CD4-positive, alpha-beta T cell (primary cell): ENCODE measurements around the gene GCN1. TPM values are rescaled to one million over a fixed set of nuclear protein-coding genes. Genes with fewer than 3 reads are reported as not detected.
A peak's percentile ranks its signal among the peaks of the same experiment; 100 is the strongest.

ENCODE experiments used
- ATAC-seq: fragments of 200-7000 bp; cut with Tn5 transposase; one replicate; pipeline ENCODE4 v1.10.0; 2022; ENCODE audit warnings: mild to moderate bottlenecking; ENCODE audit not compliant: poor library complexity
- CTCF ChIA-PET: fragments of 350-600 bp; sonication (Branson Sonifier 250); formaldehyde crosslinking; loops from one replicate; lab custom pipeline; 2021; ENCODE audit warnings: antibody characterized with exemption, inconsistent platforms; lab: Charles Lee
- POLR2A ChIA-PET: fragments of 350-600 bp; sonication (Branson Sonifier 250); formaldehyde crosslinking; loops from one replicate; lab custom pipeline; 2021; ENCODE audit warnings: antibody characterized with exemption, inconsistent platforms; lab: Charles Lee
- DNase-seq, 14 experiments: peaks; one replicate each; pipeline ENCODE4 v3.0.0-alpha.2; 2013 to 2020; ENCODE audit warnings: mixed read lengths in 2 of 14
- H3K27ac ChIP-seq, 2 donors: one replicate each; pipeline versions ENCODE4 v1.5.1 to v1.7.0; 2013; ENCODE audit warnings: low read length in 2 of 2, low read depth in 1 of 2, mild to moderate bottlenecking in 1 of 2
- H3K27me3 ChIP-seq, 2 experiments: 1 replicate in 1 of 2; 2 replicates in 1 of 2; pipeline versions ENCODE4 v1.6.1 to v1.7.0; 2013; ENCODE audit warnings: low read length in 2 of 2, control low read depth in 1 of 2, mild to moderate bottlenecking in 1 of 2, moderate library complexity in 1 of 2; ENCODE audit not compliant: insufficient read depth in 2 of 2, control insufficient read depth in 1 of 2
- H3K36me3 ChIP-seq: one replicate; pipeline ENCODE4 v1.6.1; 2013; ENCODE audit warnings: low read length, control low read depth; ENCODE audit not compliant: insufficient read depth
- H3K4me1 ChIP-seq: one replicate; pipeline ENCODE4 v1.6.1; 2013; ENCODE audit warnings: low read length, control low read depth; ENCODE audit not compliant: insufficient read depth
- H3K4me3 ChIP-seq: one replicate; pipeline ENCODE4 v1.5.1; 2013; ENCODE audit warnings: mild to moderate bottlenecking, low read length, moderate library complexity
- H3K9me3 ChIP-seq, 2 experiments: 1 replicate in 1 of 2; 2 replicates in 1 of 2; pipeline versions ENCODE4 v1.6.1 to v1.7.0; 2013; ENCODE audit warnings: low read length in 2 of 2, mild to moderate bottlenecking in 2 of 2, control low read depth in 1 of 2, moderate library complexity in 1 of 2; ENCODE audit not compliant: control insufficient read depth in 1 of 2, insufficient read depth in 1 of 2
- H3K27ac Mint-ChIP-seq: one replicate; pipeline ENCODE4 v1.8.0; 2020; ENCODE audit warnings: mixed read lengths
- H3K27me3 Mint-ChIP-seq: one replicate; pipeline ENCODE4 v1.8.0; 2021; ENCODE audit warnings: mixed read lengths
- H3K36me3 Mint-ChIP-seq: one replicate; pipeline ENCODE4 v1.8.0; 2021; ENCODE audit warnings: low read depth, mixed read lengths
- H3K4me1 Mint-ChIP-seq: one replicate; pipeline ENCODE4 v1.8.0; 2021; ENCODE audit warnings: low read depth, mixed read lengths
- H3K4me3 Mint-ChIP-seq: one replicate; pipeline ENCODE4 v1.8.0; 2020; ENCODE audit warnings: mild to moderate bottlenecking, mixed read lengths
- H3K9me3 Mint-ChIP-seq: one replicate; pipeline ENCODE4 v1.8.0; 2020; ENCODE audit warnings: mixed read lengths
- intact Hi-C, 2 experiments: fragments of 100-400 bp; cut with DNase I in 1 of 2; cut with micrococcal nuclease in 1 of 2; formaldehyde crosslinking; loops; one replicate each; pipeline versions ENCODE4 v1.15.1 to v1.9.0; 2023 to 2025; cut with DNase I, micrococcal nuclease
- total RNA-seq, 174 experiments: library from RNA in 2 of 174; stranded (reverse) in 2 of 174; gene quantifications; one replicate each; pipeline ENCODE4 v1.2.3 and lab custom pipeline; 2021 to 2026
- TF ChIP-seq, protein P1 (sequence below): fragments of 200-600 bp; IDR thresholded peaks from one replicate; pipeline ENCODE4 v1.8.0; 2022; ENCODE audit warnings: antibody characterized with exemption, mild to moderate bottlenecking

GCN1 gene
- total RNA-seq, 2 experiments from 2014 or later = 121 to 128 TPM

DNA sequence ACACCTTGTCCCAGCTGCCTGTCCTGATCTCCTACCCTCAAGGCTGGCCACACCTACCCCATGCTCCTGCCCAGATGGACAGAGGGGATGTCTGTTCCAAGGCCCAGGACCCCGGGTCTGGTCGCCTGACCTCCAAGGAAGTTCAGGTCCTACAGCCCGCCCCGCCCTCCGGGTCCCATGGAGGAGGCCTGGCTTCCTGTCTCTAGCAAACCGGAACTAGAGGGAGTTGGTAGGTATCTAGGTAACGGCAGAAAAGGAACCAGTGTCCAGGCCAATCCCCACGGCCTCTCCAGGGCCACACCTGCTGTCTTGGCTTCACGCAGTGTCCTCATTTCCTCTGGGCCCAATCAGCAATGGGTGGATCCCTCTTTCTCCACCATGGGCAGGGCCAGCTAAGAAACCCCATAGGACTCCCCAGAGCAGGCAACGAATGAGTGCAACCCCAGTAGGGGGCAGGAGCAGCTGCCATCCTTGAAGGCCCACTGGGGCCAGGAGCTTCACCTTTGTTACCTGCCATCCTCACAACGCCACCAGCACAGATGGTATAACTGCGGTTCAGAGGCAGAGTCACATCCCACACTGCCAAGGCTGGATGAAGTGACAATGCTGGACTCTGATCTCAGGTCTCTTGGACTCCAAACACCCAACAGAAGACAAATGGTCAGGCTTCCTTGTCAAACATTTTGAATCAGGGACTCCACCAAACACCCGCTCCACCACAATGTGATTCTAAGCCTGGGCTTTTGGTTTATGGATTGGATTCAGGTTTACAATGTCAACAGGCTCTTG lies 31.5 kb upstream of the GCN1 start:
- intact Hi-C loops = no loop called here
- Mint-ChIP-seq H3K36me3 (peaks cover 59% of the 10 kb centered on the region), H3K27me3 (no peaks in the 10 kb centered on the region), H3K9me3 (no peaks in the 10 kb centered on the region), H3K27ac (peak overlapping the region; percentile 79), H3K4me1 (peaks cover 66% of the 10 kb centered on the region), H3K4me3 (peak overlapping the region; percentile 45)
- DNase-seq (peak in 3 of 14 experiments; percentile 35 to 48 (median 42)), ATAC-seq (no peak)
- no peak overlapping the region for H3K27ac ChIP-seq
- ChIA-PET POLR2A (interaction anchor here (7.8 to 9.5 kb wide), 4 partner anchors 25 to 65 kb away, joined by 76 to 192 read pairs (median 156); partner anchors contain the start of genes PXN, RNU4-1, RNU4-2 and RPLP0), CTCF (interaction anchor here (1.4 to 9.6 kb wide), 3 partner anchors 9 to 39 kb away, joined by 4 to 234 read pairs (median 34); partner anchors contain the start of genes PXN and RPLP0)
- no peaks in the 10 kb centered on the region for H3K9me3 ChIP-seq
- H3K27me3 ChIP-seq = no peaks in the 10 kb centered on the region
- H3K4me3 ChIP-seq = no peak overlapping the region
- peaks cover 71% of the 10 kb centered on the region for H3K4me1 ChIP-seq
- TF ChIP-seq, protein P1, sequence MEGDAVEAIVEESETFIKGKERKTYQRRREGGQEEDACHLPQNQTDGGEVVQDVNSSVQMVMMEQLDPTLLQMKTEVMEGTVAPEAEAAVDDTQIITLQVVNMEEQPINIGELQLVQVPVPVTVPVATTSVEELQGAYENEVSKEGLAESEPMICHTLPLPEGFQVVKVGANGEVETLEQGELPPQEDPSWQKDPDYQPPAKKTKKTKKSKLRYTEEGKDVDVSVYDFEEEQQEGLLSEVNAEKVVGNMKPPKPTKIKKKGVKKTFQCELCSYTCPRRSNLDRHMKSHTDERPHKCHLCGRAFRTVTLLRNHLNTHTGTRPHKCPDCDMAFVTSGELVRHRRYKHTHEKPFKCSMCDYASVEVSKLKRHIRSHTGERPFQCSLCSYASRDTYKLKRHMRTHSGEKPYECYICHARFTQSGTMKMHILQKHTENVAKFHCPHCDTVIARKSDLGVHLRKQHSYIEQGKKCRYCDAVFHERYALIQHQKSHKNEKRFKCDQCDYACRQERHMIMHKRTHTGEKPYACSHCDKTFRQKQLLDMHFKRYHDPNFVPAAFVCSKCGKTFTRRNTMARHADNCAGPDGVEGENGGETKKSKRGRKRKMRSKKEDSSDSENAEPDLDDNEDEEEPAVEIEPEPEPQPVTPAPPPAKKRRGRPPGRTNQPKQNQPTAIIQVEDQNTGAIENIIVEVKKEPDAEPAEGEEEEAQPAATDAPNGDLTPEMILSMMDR = no peak
- peaks cover 68% of the 10 kb centered on the region for H3K36me3 ChIP-seq

DNA sequence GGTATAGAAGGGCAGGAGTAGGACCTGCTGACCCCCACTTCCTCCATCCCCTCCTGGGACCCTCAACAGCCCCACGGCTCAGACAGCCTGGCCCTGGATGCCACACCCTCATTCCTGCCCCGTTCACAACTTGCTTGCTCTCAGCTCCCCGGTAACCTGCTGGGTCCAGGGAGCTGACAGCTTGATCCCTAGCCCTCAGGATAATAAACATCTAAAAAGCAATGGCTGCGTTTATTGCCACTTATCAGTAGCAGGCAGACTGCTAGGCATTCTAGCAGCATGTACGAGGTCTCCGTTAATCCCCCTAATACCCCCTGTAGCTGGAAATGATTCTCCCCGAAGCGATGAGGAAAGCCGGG lies 30.7 kb upstream of the GCN1 start:
- Mint-ChIP-seq H3K36me3 (peaks cover 66% of the 10 kb centered on the region), H3K27ac (peak overlapping the region; percentile 79), H3K4me1 (peaks cover 57% of the 10 kb centered on the region), H3K27me3 (no peaks in the 10 kb centered on the region), H3K4me3 (peak overlapping the region; percentile 15), H3K9me3 (no peaks in the 10 kb centered on the region)
- no peak overlapping the region for H3K4me3 ChIP-seq
- DNase-seq = no peak
- CTCF ChIA-PET = interaction anchor here (4.5 to 9.6 kb wide), 2 partner anchors 23 to 40 kb away, joined by 34 to 234 read pairs; partner anchors contain the start of genes PXN and RPLP0
- H3K9me3 ChIP-seq = no peaks in the 10 kb centered on the region
- TF ChIP-seq, protein P1 = no peak
- H3K27ac ChIP-seq = no peak overlapping the region
- H3K36me3 ChIP-seq = peaks cover 76% of the 10 kb centered on the region
- intact Hi-C loops = no loop called here
- H3K4me1 ChIP-seq = peaks cover 62% of the 10 kb centered on the region
- POLR2A ChIA-PET = interaction anchor here (9.0 to 9.5 kb wide), 3 partner anchors 24 to 66 kb away, joined by 76 to 192 read pairs (median 159); partner anchors contain the start of genes PXN, RNU4-1, RNU4-2 and RPLP0
- no peak for ATAC-seq
- no peaks in the 10 kb centered on the region for H3K27me3 ChIP-seq

DNA sequence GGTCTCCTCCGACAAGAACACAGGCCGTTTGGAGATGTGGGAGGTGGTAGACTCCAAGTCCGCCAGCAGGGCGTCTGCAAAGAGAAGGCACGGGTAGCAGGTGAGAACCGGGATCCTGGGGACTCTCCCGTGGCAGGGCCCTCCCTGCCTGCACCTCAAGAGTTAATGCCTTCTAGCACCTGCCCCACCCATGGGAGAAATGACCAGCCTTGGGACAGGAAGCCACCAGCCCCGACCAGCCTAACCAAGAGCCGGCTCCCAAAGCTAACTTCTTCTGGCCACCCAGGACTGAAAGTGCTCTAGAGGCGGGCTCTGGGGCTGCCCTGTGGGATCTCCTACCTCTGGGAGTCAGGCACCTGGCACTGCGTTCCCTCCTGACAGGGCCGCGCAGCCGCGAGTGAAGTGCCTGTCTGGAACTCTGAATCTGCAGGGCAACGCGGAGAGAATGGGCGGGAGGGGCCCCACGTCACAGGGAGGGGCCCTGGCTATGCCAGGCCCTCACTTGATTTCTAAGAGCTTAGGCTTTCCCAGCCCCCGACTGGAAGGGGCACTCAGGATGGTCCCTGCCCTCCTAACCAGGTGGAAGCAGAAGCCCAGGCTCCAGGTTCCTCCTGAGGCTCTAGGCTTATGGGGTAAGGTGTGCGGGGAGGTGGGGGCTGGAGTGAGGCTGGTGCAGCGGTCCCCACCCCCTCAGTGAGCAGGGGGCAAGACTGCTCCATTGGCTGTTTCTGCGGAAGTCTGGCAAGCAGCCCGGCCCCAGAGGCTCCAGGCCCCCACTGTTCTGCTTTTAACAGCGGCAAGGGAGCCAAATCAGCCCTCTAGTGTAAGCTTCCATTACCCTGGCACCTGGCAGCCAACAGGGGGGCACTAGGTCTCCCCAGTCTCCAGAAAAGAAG lies 30.0 kb upstream of the GCN1 start:
- Histone ChIP-seq H3K4me3 (no peak overlapping the region), H3K9me3 (no peaks in the 10 kb centered on the region), H3K27ac (no peak overlapping the region), H3K36me3 (peaks cover 79% of the 10 kb centered on the region), H3K27me3 (no peaks in the 10 kb centered on the region), H3K4me1 (peaks cover 56% of the 10 kb centered on the region)
- Mint-ChIP-seq H3K4me3 (peak overlapping the region; percentile 15), H3K36me3 (peaks cover 73% of the 10 kb centered on the region), H3K27ac (peak overlapping the region; percentile 79), H3K27me3 (no peaks in the 10 kb centered on the region), H3K4me1 (peaks cover 51% of the 10 kb centered on the region), H3K9me3 (no peaks in the 10 kb centered on the region)
- TF ChIP-seq, protein P1 = no peak
- POLR2A ChIA-PET = interaction anchor here (9.0 to 9.5 kb wide), 3 partner anchors 23 to 67 kb away, joined by 76 to 192 read pairs (median 159); partner anchors contain the start of genes PXN, RNU4-1, RNU4-2 and RPLP0
- DNase-seq (no peak), ATAC-seq (no peak)
- intact Hi-C loops = no loop called here
- CTCF ChIA-PET = interaction anchor here (4.5 to 9.6 kb wide), 2 partner anchors 22 to 40 kb away, joined by 34 to 234 read pairs; partner anchors contain the start of genes PXN and RPLP0
